NCI-H1436 treated with DMSO at 0.1 percent for 48 hours (cell line): ENCODE results near the gene RPS19BP1.

Experiments used
- DNase-seq: peaks from one replicate; lab custom pipeline; 2025; lab: John Stamatoyannopoulos, UW

RPS19BP1 gene

DNA sequence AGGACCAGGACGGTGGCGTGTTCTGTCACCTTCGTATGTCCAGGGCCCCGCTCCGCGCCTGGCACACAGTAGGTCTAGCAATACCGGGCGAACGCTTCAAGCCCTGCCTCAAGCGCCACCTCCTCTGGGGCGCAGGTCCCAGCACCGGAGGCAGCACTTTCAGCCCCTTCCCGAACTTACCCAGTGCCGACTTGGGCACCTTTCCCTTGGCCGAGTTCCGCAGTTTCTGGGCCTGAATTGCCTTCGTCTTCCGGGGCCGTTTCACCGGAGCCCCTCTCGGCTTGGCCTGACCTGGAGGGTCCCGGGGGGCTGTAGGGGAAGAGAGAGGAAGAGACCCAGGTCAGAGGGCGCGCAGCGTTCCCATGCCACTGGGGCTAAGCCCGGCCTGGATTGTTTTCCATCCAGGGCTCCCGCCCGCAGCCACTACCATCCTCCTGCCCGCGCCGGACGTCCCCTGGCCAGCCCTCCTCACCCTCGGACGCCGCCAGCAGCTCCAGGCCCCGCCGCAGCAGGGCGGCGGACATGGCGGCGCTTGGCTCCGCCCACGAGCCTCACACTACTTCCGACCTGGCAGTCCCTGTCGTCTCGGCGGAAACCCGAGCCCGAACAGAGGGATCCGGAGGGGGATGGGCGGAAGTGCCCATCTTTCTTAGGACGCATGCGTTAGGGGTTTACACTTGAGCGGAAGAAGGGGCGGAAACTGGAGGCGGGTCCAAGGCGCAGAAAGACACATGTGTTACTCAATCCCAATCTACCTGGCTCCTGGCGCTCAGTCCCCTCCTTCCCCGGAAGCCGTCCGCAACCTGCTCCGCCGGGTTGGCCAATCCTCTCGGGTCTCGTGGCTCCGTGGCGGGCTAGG, at the start of gene RPS19BP1:
Gene RPS19BP1 (minus strand): TSS at position 534 of the 859 bp plus-strand sequence. CDS start 10 bp downstream, at position 524.
- peak; percentile 98 for DNase-seq

- no peak for DNase-seq
Measured at GRCh38 chr22:39581303-39581702, 48.8 kb upstream of the RPS19BP1 start.

DNA sequence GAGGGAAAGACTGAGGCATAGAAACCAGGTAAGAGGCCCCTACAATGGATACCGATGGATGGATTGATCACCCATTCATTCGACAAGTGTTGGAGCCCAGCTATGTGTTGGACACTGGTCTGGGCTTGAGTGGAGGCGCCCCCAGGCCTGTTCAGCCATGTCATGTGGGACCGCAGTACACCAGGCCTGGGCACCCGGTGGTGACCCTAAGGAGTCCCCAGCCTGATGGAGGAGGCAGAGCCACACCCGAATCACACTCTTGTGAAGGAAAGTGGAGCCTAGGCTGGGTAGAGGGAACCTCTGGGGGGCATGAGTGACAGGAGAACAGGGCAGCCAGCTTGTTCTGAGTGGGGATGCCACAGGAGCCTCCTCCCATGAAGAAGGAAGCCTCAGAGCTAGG, 48.2 kb upstream of the RPS19BP1 start:
- no peak for DNase-seq

DNA sequence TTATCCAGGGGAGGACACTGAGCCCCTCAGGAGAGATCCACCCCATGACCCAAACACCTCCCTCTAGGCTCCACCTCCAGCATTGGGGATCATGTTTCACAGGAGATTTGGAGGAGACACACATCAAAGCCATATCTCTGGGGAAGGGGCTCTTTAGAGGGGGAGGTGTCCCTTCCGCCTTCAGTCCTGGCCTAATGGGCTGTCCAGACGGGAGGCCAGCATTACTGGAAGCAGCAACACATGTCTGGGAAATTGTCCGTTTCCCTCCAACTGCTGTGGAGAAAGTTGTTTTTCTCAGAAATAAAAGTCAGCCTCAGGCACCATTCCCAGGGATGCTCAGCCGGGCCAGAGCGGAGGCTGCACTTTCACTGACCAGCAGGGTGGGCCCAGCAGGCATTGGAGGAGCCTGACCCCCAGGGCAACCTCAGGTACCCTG, 47.5 kb upstream of the RPS19BP1 start:
- DNase-seq, result no peak

DNA sequence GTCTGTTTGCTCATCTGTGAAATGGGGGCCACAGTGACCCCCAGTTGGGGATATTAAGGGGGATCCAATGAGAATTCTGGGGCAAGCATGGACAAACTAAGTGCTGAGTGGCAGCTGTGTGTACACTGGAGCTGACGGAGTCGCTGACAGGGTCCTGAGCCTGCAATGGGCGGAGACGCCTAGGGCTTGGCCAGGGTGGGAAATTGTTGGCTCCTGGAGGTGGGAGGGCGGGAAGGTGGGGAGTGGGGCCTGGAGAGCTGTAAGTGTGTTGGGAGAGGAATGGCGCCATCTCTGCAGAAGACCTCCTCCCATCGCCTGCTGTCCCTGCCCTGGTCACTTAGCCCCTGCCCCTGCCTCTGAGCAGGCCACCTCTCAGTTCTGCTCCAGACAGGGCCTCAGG, 45.4 kb upstream of the RPS19BP1 start:
- no peak for DNase-seq

- DNase-seq, result no peak
Measured at GRCh38 chr22:39577366-39577765, 44.8 kb upstream of the RPS19BP1 start.

- DNase-seq, result no peak
Measured at GRCh38 chr22:39576027-39576426, 43.5 kb upstream of the RPS19BP1 start.

GRCh38 chr22:39575552-39575825, 42.9 kb upstream of the RPS19BP1 start:
- no peak for DNase-seq

DNA sequence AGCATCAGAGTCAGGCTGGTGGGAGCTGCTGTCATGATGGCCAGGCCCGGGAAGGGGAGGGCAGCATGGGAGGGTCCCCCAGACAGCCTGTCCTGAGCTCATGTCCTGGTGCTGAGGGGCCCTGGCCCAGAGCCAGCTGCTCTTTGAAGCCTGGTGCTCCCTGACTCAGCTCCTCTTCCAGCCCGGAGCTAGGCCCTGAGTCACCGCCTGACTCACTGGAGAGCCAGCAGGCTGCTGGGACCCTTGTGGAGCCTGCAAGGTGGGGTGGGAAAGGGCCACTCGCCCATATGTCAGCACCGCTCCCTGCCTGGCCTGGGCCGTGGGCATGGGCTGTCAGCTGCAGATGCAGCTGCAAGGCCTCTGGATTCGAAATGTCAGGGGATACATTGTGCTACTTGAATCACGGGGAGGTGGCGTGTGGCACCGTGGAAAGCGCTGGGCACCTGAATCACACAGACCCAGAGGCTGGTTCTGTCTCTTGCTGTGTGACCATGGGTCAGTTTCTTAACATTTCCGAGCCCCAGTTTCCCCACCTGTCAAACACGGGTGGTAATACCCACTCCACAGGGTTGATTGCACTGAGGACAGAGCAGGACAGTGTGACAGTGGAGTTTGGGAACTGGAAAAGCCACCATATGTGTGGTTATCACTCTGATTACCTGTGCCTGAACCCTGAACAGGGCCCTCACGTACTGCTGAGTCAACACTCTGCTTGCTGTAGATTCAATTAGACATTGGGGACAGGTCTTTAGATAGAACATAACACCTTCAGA, 42.4 kb upstream of the RPS19BP1 start:
- no peak for DNase-seq

DNA sequence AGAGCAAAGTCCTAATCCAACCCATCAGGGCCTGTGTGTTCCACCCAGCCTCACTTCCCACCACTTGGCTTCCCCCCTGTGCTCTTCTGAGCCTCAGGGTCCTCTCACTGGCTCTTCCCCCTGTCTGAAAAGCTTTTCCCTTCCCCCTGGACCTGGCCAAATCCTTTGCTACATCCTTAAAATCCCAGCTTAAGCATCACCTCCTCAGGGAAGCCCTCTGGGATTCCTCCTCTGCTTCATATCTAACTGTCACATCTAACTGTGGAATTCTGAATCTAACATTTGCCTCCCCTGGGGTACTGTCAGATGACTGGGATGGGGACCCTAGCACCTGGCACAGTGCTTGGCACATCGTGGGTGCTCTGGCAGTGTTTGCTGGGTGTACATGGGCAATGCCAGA, 39.0 kb upstream of the RPS19BP1 start:
- DNase-seq, result no peak

DNA sequence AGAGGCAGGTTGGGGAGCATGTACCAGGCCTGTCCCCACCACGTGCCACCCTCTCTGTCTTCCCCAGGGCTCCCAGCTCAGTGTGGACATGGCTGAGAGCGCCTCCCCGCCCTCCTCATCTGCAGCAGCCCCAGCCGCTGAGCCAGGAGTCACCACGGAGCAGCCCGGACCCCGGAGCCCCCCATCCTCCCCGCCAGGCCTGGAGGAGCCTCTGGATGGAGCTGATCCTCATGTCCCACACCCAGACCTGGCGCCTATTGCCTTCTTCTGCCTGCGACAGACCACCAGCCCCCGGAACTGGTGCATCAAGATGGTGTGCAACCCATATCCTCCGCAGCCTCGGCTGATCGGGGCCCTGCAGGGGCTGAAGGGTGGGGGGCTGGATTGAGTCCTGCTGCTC, 38.1 kb upstream of the RPS19BP1 start, which contains the start of gene CACNA1I:
Gene CACNA1I (plus strand): TSS at position 89 of the 400 bp plus-strand sequence. CDS start 0 bp downstream, at position 89.
- DNase-seq, result no peak

GRCh38 chr22:39570226-39570625, 37.7 kb upstream of the RPS19BP1 start:
- DNase-seq, result no peak

DNA sequence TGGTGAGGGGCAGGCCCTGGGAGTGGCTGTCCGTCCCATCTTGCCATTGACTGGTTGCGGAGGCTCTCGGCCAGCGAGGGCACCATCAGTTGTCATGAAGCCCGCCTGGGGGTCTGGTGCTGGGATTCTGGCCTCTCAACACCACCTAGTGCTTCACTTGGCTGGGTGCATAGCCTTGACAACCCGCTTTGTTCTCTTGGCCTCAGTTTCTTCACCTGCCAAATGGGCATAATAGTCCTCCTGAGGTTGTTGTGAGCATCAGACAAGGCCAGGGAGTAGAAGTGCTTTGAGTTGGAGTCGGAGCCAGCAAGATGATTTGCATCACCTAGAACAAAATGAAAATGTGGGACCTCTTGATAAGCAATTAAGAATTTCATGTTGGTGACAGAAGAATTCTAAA, 36.5 kb upstream of the RPS19BP1 start:
- DNase-seq, result no peak

DNA sequence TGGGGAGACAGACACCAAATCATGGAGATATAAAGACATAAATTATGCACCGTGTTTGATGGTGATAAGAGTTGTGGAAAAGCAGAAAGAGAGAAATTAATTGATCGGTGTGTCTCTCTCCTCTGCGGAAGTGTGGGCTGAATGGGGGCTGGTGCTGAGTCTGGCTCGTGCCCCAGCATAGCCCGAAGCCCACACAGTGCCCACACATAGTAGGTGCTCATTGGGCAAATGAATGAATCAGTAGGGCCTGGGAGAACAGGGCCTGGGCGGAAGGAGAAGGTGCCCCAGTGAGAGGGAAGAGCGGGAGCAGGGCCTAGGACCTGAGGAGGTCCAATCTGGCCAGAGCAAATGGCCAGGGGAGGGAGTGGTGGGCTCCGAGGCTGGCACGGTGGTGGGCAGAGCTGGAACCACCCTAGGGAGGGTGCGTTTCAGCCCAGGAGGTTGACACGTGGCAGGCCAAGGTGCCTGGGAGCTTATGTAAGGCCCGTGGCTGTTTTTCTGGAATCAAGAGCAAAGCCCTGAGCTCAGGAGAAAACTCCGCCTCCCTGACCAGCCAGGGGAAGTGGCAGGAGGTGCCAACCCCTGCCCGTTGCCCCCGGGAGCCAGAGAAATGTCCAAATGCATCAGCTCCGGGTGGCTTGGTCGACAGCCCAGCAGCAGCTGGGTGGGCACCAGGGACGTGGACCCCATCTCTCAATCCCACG, 35.9 kb upstream of the RPS19BP1 start:
- no peak for DNase-seq

- no peak for DNase-seq
Measured at GRCh38 chr22:39567135-39567946, 34.8 kb upstream of the RPS19BP1 start.

DNA sequence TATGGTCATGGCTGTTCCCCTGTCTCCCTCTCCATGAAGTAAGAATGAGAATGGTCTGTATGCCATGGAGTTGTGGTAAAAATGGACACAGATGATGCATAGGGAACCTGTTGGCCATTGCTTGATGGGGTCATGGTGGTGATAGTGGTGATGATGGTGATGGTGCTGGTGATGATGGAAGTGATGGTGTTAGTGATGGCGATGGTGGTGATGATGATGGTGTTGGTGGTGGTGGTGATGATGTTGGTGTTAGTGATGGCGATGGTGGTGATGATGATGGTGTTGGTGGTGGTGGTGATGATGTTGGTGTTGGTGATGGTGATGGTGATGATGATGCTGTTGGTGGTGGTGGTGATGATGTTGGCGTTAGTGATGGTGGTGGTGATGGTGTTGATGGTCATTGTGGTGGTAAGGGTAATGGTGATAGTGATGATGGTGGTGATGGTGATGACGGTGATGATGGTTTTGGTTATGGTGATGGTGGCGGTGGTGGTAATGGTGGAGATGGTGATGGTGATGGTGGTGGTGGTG, 32.9 kb upstream of the RPS19BP1 start:
- no peak for DNase-seq

- no peak for DNase-seq
Measured at GRCh38 chr22:39563571-39564428, 31.3 kb upstream of the RPS19BP1 start.

DNA sequence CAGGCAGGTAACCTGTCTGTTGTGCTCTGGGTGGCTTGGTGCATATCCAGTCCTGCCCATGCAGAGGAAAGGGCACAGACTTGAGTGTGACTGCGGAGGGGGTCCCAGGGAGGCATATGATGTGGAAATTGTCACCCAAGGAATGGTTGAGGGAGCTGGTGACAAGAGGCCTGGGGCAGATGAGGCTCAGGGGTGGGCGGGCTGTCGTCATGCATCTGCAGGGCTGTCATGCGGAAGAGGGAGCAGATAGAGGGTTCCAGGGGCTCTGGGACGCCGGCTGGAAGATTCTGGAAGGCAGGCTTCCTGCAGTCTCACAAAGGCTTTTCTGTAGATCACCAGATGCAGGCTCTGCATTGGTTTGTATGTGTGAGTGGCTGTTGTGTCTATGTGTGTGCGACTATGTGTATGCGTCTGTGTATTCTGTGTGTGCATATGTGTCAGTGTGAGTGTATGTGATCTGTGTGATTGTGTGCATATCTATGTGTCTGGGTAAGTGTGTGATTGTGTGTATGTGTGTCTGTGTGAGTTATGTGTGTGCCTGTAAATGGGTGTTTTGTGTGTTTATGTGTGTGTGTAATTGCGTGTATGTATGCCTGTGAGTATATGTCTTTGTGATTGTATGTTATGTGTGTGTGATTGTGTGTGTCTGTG, 30.4 kb upstream of the RPS19BP1 start:
- DNase-seq, result no peak

- DNase-seq, result no peak
Measured at GRCh38 chr22:39560127-39560526, 27.6 kb upstream of the RPS19BP1 start.
